PC-3 (cell line): ENCODE data around the gene LHX2.

ENCODE experiments used
- CTCF ChIP-seq: fragments of 300-600 bp; sonication (generic); conservative IDR thresholded peaks from 2 replicates; pipeline ENCODE4 v1.5.1; 2017; ENCODE audit warnings: antibody characterized with exemption, low read depth, mild to moderate bottlenecking, low read length
- EZH2 ChIP-seq: fragments of 300-600 bp; sonication (generic); IDR thresholded peaks from one replicate; pipeline ENCODE4 v1.6.1; 2017; ENCODE audit warnings: antibody characterized with exemption, mild to moderate bottlenecking, low read length; ENCODE audit not compliant: unreplicated experiment

GRCh38 chr9:124014956-124015660 is 3.5 kb downstream of the LHX2 start:
- TF ChIP-seq EZH2 (no peak), CTCF (no peak)
